Ramos (cell line): Measurements from ENCODE around the gene VWA1.
"Not testable (repeated sequence)": the region's sequence is repeated elsewhere in the genome, so short reads cannot be mapped to it uniquely, and the experiment has no call there.

ENCODE experiments used
- in situ Hi-C: fragments of 300-500 bp; cut with MboI; formaldehyde crosslinking; loops from one replicate; pipeline ENCODE4 v1.14.3; 2022; ENCODE audit warnings: low sequenced_read_pairs; ENCODE audit not compliant: unreplicated experiment

The VWA1 gene

GRCh38 chr1:1422465-1423244 is 12.8 kb upstream of the VWA1 start:
- in situ Hi-C loops, result no loop called here

GRCh38 chr1:1423245-1423597 is 12.3 kb upstream of the VWA1 start:
- in situ Hi-C loops, result no loop called here

- in situ Hi-C loops, result no loop called here
Measured at GRCh38 chr1:1424707-1425106, 10.8 kb upstream of the VWA1 start.

- in situ Hi-C loops, result no loop called here
Measured at GRCh38 chr1:1425426-1425752, 10.1 kb upstream of the VWA1 start.

- in situ Hi-C loops, result no loop called here
Measured at GRCh38 chr1:1425753-1426495, 9.6 kb upstream of the VWA1 start.

GRCh38 chr1:1426496-1427105 is 8.9 kb upstream of the VWA1 start:
- in situ Hi-C loops, result no loop called here

GRCh38 chr1:1427106-1427819 is 8.2 kb upstream of the VWA1 start:
- in situ Hi-C loops, result no loop called here

GRCh38 chr1:1427820-1428148 is 7.7 kb upstream of the VWA1 start:
- in situ Hi-C loops, result no loop called here

- in situ Hi-C loops, result no loop called here
Measured at GRCh38 chr1:1428174-1428573, 7.3 kb upstream of the VWA1 start.

GRCh38 chr1:1428967-1429366 is 6.5 kb upstream of the VWA1 start:
- in situ Hi-C loops, result not testable (repeated sequence)

GRCh38 chr1:1429671-1430073 is 5.8 kb upstream of the VWA1 start:
- in situ Hi-C loops, result no loop called here

GRCh38 chr1:1430114-1430982 is 5.1 kb upstream of the VWA1 start:
- in situ Hi-C loops, result no loop called here

GRCh38 chr1:1430992-1431844 is 4.3 kb upstream of the VWA1 start:
- in situ Hi-C loops, result no loop called here

GRCh38 chr1:1431845-1432273 is 3.6 kb upstream of the VWA1 start:
- in situ Hi-C loops, result no loop called here

- in situ Hi-C loops, result no loop called here
Measured at GRCh38 chr1:1432274-1432950, 3.1 kb upstream of the VWA1 start.

- in situ Hi-C loops, result no loop called here
Measured at GRCh38 chr1:1432951-1433803, 2.3 kb upstream of the VWA1 start.

- in situ Hi-C loops, result no loop called here
Measured at GRCh38 chr1:1433804-1434130, 1.7 kb upstream of the VWA1 start.
